ENCODE results near the gene FBXW2. TPM values are rescaled to one million over a fixed set of nuclear protein-coding genes. Genes with fewer than 3 reads are reported as not detected.

FBXW2 gene
- total RNA-seq, 1 experiment from 2014 or later = 62.1 TPM

DNA sequence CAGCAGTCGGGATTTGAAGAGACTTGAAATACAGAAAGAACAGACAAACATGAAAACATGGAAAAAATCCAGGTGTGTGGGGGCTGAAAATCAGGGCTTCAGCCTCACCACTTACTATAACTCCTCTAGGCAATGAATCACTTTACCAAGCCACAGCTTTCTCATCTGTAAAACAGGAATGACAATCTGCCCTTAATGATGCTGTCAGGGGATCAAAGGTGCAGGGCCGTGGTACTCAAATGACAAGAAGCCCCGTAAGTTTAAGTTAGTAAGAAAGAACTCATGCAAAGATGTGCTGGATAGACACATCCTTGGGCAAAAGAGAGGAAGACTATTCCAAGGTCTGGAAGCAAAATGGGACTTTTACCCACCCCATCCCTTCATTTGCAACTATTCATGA is 34.7 kb downstream of the FBXW2 start:
- WGBS (ENCODE audit: extremely low coverage, insufficient read length, low lambda C conversion rate) = no CpG with 5 or more reads among the region's 3 CpGs
- no peak for TF ChIP-seq CTCF (conservative IDR thresholded peaks at IDR 0.05)

More for the DNA sequence above, 34.7 kb downstream of the FBXW2 start:
- Histone ChIP-seq H3K4ac (ENCODE audit: low read depth, low read length) (no peak overlapping the region), H3K79me1 (ENCODE audit: insufficient read depth, low read depth, low read length, poor library complexity, severe bottlenecking) (no peaks in the 10 kb centered on the region), H3T11ph (ENCODE audit: low read length) (no peak overlapping the region), H4K8ac (replicated peaks; ENCODE audit: insufficient read length, low read depth, low read length) (no peak overlapping the region), H3K4me1 (ENCODE audit: insufficient read depth, low read length) (no peaks in the 10 kb centered on the region; the same call in 1 of the 2 replicates), H3K18ac (ENCODE audit: insufficient read length, low read depth, low read length) (no peak overlapping the region), H4K20me1 (ENCODE audit: control insufficient read depth, insufficient read depth, insufficient read length) (no peaks in the 10 kb centered on the region), H3K9ac (ENCODE audit: extremely low read depth, insufficient read length, low read length) (no peak overlapping the region), H3K4me2 (ENCODE audit: insufficient read depth, insufficient read length, low read length) (no peak overlapping the region), H3K23ac (ENCODE audit: insufficient read length, low read depth, low read length) (peak overlapping the region; percentile 31), H2BK15ac (ENCODE audit: low read depth, low read length) (no peak overlapping the region), H3K9me3 (ENCODE audit: control insufficient read depth, low read depth, low read length) (no peaks in the 10 kb centered on the region), H3K23me2 (ENCODE audit: insufficient read length, low read depth, low read length, poor library complexity, severe bottlenecking) (no peaks in the 10 kb centered on the region), H2BK120ac (ENCODE audit: low read depth, low read length, poor library complexity, severe bottlenecking) (no peak overlapping the region), H4K91ac (ENCODE audit: insufficient read length, low read depth, low read length) (no peak overlapping the region), H2BK12ac (ENCODE audit: insufficient read length, low read depth, low read length) (no peak overlapping the region), H2AFZ (ENCODE audit: low read length) (no peak overlapping the region), H2BK5ac (ENCODE audit: insufficient read length, low read length) (no peak overlapping the region), H3K27me3 (ENCODE audit: insufficient read depth, low read length) (no peaks in the 10 kb centered on the region), H2BK20ac (ENCODE audit: low read depth, low read length, poor library complexity, severe bottlenecking) (no peak overlapping the region), H3K27ac (ENCODE audit: insufficient read length, low read depth, low read length) (no peak overlapping the region), H3K56ac (ENCODE audit: insufficient read length, low read depth, low read length) (no peak overlapping the region), H3K14ac (ENCODE audit: insufficient read depth, low read length) (no peak overlapping the region), H3K79me2 (ENCODE audit: insufficient read depth, low read length) (no peaks in the 10 kb centered on the region), H4K5ac (ENCODE audit: insufficient read length, low read depth, low read length) (no peak overlapping the region), H2AK5ac (ENCODE audit: insufficient read length, low read length) (no peak overlapping the region)
- no peaks in the 10 kb centered on the region for H3K9me3 Mint-ChIP-seq
- H3K27ac Mint-ChIP-seq = no peak overlapping the region
- H3K27me3 Mint-ChIP-seq (ENCODE audit: low read depth) = no peaks in the 10 kb centered on the region
- H3K4me1 Mint-ChIP-seq = no peaks in the 10 kb centered on the region
- DNase-seq = no peak
- H3K4me3 Mint-ChIP-seq = no peak overlapping the region
- H3K36me3 Mint-ChIP-seq (ENCODE audit: insufficient read depth in 1 of 3, low read depth in 3 of 3) = peaks cover 11 to 26% (median 12%) of the 10 kb centered on the region in 3 experiments; a peak in 6 of 7 replicates

Data from H9 (cell line).